ENCODE results near the gene TMPRSS2. TPM values are rescaled to one million over a fixed set of nuclear protein-coding genes. Genes with fewer than 3 reads are reported as not detected.
A peak's percentile ranks its signal among the peaks of the same experiment; 100 is the strongest.

TMPRSS2 gene
- polyA plus RNA-seq, 4 donors = 108 to 167 (median 136) TPM

GRCh38 chr21:41500363-41500762 lies 7.6 kb downstream of the TMPRSS2 start:
- 20 to 63% (median 24%) methylated on average over 6 of the region's 6 CpGs for WGBS, 3 donors
- Histone ChIP-seq H3K9me3 (ENCODE audit: control insufficient read depth in 2 of 2, insufficient read depth in 1 of 2, low read depth in 1 of 2, low read length in 1 of 2) (no peaks in the 10 kb centered on the region), H3K4me3 (ENCODE audit: low read depth in 1 of 3, low read length in 3 of 3) (peak overlapping the region in 2 of 3 donors; percentile 1 to 5), H3K27ac (ENCODE audit: low read depth in 1 of 3, low read length in 2 of 3) (peak overlapping the region; percentile 79 to 89 (median 88)), H3K36me3 (ENCODE audit: control insufficient read depth in 3 of 3, insufficient read depth in 2 of 3, low read depth in 1 of 3, low read length in 3 of 3) (peaks cover 0 to 57% (median 2%) of the 10 kb centered on the region in 3 donors), H3K27me3 (ENCODE audit: control insufficient read depth in 3 of 3, insufficient read depth in 3 of 3, low read length in 3 of 3) (peaks cover 0 to 2% (median 0%) of the 10 kb centered on the region in 3 donors), H3K4me1 (ENCODE audit: control insufficient read depth in 3 of 3, insufficient read depth in 2 of 3, low read depth in 1 of 3, low read length in 2 of 3) (peaks cover 3 to 82% (median 9%) of the 10 kb centered on the region in 3 donors)
- DNase-seq (peak; percentile 57 to 68), FAIRE-seq (no peak)

- no peaks in the 10 kb centered on the region for H3K9me3 ChIP-seq (ENCODE audit: control insufficient read depth in 2 of 2, insufficient read depth in 1 of 2, low read depth in 1 of 2, low read length in 1 of 2)
- DNase-seq (no peak), FAIRE-seq (no peak)
- peaks cover 0 to 58% (median 2%) of the 10 kb centered on the region in 3 donors for H3K36me3 ChIP-seq (ENCODE audit: control insufficient read depth in 3 of 3, insufficient read depth in 2 of 3, low read depth in 1 of 3, low read length in 3 of 3)
- peaks cover 0 to 2% (median 0%) of the 10 kb centered on the region in 3 donors for H3K27me3 ChIP-seq (ENCODE audit: control insufficient read depth in 3 of 3, insufficient read depth in 3 of 3, low read length in 3 of 3)
- 25 to 61% (median 31%) methylated on average over 2 of the region's 2 CpGs for WGBS, 3 donors
- peaks cover 3 to 82% (median 9%) of the 10 kb centered on the region in 3 donors for H3K4me1 ChIP-seq (ENCODE audit: control insufficient read depth in 3 of 3, insufficient read depth in 2 of 3, low read depth in 1 of 3, low read length in 2 of 3)
- peak overlapping the region; percentile 70 to 88 (median 79) for H3K27ac ChIP-seq (ENCODE audit: low read depth in 1 of 3, low read length in 2 of 3)
- H3K4me3 ChIP-seq (ENCODE audit: low read depth in 1 of 3, low read length in 3 of 3) = peak overlapping the region in 2 of 3 donors; percentile 1 to 5
These were observed 8.0 kb downstream of the TMPRSS2 start for GRCh38 chr21:41499920-41500319.

GRCh38 chr21:41497788-41498187 lies 10.2 kb downstream of the TMPRSS2 start:
- Histone ChIP-seq H3K9me3 (ENCODE audit: control insufficient read depth in 2 of 2, insufficient read depth in 1 of 2, low read depth in 1 of 2, low read length in 1 of 2) (no peaks in the 10 kb centered on the region), H3K4me3 (ENCODE audit: low read depth in 1 of 3, low read length in 3 of 3) (peak overlapping the region in 1 of 3 donors; percentile 3), H3K36me3 (ENCODE audit: control insufficient read depth in 3 of 3, insufficient read depth in 2 of 3, low read depth in 1 of 3, low read length in 3 of 3) (peaks cover 5 to 61% (median 14%) of the 10 kb centered on the region in 3 donors), H3K4me1 (ENCODE audit: control insufficient read depth in 3 of 3, insufficient read depth in 2 of 3, low read depth in 1 of 3, low read length in 2 of 3) (peaks cover 3 to 60% (median 9%) of the 10 kb centered on the region in 3 donors), H3K27me3 (ENCODE audit: control insufficient read depth in 3 of 3, insufficient read depth in 3 of 3, low read length in 3 of 3) (peaks cover 0 to 2% (median 0%) of the 10 kb centered on the region in 3 donors), H3K27ac (ENCODE audit: low read depth in 1 of 3, low read length in 2 of 3) (peak overlapping the region in 2 of 3 donors; percentile 3 to 88)
- FAIRE-seq (no peak), DNase-seq (peak; percentile 32 to 52)
- WGBS, 3 donors = 34 to 61% (median 49%) methylated on average over 8 of the region's 8 CpGs

DNA sequence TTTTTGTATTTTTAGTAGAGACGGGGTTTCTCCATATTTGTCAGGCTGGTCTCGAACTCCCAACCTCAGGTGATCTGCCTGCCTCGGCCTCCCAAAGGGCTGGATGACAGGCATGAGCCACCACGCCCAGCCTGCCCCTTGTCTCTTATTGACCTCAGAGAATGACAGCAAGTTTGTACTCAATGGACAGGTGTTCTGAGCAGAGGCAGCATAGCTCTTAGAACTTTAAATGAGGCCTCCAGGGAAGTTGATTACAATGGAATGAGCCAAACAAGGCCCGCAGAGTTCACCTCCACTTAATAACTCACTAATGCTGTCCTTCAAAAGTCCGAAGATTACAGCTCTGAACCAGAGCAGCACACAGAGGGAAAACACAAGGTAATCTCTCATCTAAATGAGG lies 10.9 kb downstream of the TMPRSS2 start:
- Histone ChIP-seq H3K36me3 (ENCODE audit: control insufficient read depth in 3 of 3, insufficient read depth in 2 of 3, low read depth in 1 of 3, low read length in 3 of 3) (peaks cover 5 to 60% (median 17%) of the 10 kb centered on the region in 3 donors), H3K27me3 (ENCODE audit: control insufficient read depth in 3 of 3, insufficient read depth in 3 of 3, low read length in 3 of 3) (peaks cover 0 to 2% (median 0%) of the 10 kb centered on the region in 3 donors), H3K4me3 (ENCODE audit: low read depth in 1 of 3, low read length in 3 of 3) (no peak overlapping the region), H3K27ac (ENCODE audit: low read depth in 1 of 3, low read length in 2 of 3) (peak overlapping the region in 2 of 3 donors; percentile 33 to 88), H3K4me1 (ENCODE audit: control insufficient read depth in 3 of 3, insufficient read depth in 2 of 3, low read depth in 1 of 3, low read length in 2 of 3) (peaks cover 3 to 53% (median 9%) of the 10 kb centered on the region in 3 donors), H3K9me3 (ENCODE audit: control insufficient read depth in 2 of 2, insufficient read depth in 1 of 2, low read depth in 1 of 2, low read length in 1 of 2) (no peaks in the 10 kb centered on the region)
- WGBS, 3 donors = 16 to 61% (median 35%) methylated on average over 6 of the region's 6 CpGs
- FAIRE-seq (no peak), DNase-seq (peak; percentile 82)

DNA sequence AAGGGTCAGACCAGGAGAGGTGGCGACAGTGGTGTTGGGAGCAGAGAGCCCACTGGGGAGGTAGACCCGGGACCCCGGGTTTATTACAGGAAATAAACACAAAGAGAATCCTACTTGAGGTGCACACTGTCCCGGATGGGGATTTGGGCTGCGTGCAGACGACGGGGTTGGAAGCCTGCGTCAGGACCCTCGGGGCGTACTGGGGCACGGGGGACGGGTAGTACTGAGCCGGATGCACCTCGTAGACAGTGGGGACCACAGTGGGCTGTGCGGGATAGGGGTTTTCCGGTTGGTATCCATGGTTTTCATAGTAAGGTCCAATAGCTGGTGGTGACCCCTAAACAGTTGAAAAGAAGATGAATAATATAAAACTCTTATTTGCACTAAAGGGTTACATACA lies 13.7 kb downstream of the TMPRSS2 start:
- Histone ChIP-seq H3K4me1 (ENCODE audit: control insufficient read depth in 3 of 3, insufficient read depth in 2 of 3, low read depth in 1 of 3, low read length in 2 of 3) (peaks cover 0 to 27% (median 3%) of the 10 kb centered on the region in 3 donors), H3K27ac (ENCODE audit: low read depth in 1 of 3, low read length in 2 of 3) (no peak overlapping the region), H3K36me3 (ENCODE audit: control insufficient read depth in 3 of 3, insufficient read depth in 2 of 3, low read depth in 1 of 3, low read length in 3 of 3) (peaks cover 8 to 75% (median 18%) of the 10 kb centered on the region in 3 donors), H3K9me3 (ENCODE audit: control insufficient read depth in 2 of 2, insufficient read depth in 1 of 2, low read depth in 1 of 2, low read length in 1 of 2) (no peaks in the 10 kb centered on the region), H3K4me3 (ENCODE audit: low read depth in 1 of 3, low read length in 3 of 3) (no peak overlapping the region), H3K27me3 (ENCODE audit: control insufficient read depth in 3 of 3, insufficient read depth in 3 of 3, low read length in 3 of 3) (no peaks in the 10 kb centered on the region)
- DNase-seq = no peak
- FAIRE-seq = no peak
- WGBS, 3 donors = 91 to 94% (median 93%) methylated on average over 16 of the region's 16 CpGs

GRCh38 chr21:41491412-41491811 lies 16.5 kb downstream of the TMPRSS2 start:
- DNase-seq (no peak), FAIRE-seq (no peak)
- no peaks in the 10 kb centered on the region for H3K9me3 ChIP-seq (ENCODE audit: control insufficient read depth in 2 of 2, insufficient read depth in 1 of 2, low read depth in 1 of 2, low read length in 1 of 2)
- H3K27ac ChIP-seq (ENCODE audit: low read depth in 1 of 3, low read length in 2 of 3) = no peak overlapping the region
- H3K4me3 ChIP-seq (ENCODE audit: low read depth in 1 of 3, low read length in 3 of 3) = no peak overlapping the region
- H3K27me3 ChIP-seq (ENCODE audit: control insufficient read depth in 3 of 3, insufficient read depth in 3 of 3, low read length in 3 of 3) = no peaks in the 10 kb centered on the region
- 81 to 84% (median 84%) methylated on average over 6 of the region's 6 CpGs for WGBS, 3 donors
- peaks cover 8 to 81% (median 34%) of the 10 kb centered on the region in 3 donors for H3K36me3 ChIP-seq (ENCODE audit: control insufficient read depth in 3 of 3, insufficient read depth in 2 of 3, low read depth in 1 of 3, low read length in 3 of 3)
- peaks cover 0 to under 1% (median 0%) of the 10 kb centered on the region in 3 donors for H3K4me1 ChIP-seq (ENCODE audit: control insufficient read depth in 3 of 3, insufficient read depth in 2 of 3, low read depth in 1 of 3, low read length in 2 of 3)

DNA sequence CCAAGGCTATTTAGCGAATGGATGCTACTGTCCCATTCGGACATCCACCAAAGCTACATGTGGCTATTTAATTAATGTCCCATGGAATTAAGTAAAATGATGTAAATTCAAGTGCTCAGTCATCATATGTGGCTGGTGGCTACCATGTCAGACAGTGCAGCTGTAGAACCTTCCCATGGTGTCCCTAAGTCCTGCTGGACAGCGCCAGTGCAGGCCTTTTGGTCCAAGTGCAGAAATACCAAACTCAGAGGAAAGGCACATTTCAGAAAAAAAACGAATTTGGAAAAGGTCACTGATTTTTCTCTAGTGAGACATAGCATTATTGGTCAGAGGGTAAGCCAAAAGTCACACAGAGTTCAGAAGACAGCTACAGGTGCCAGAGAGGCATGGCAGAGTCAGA lies 17.6 kb downstream of the TMPRSS2 start:
- no peak overlapping the region for H3K27ac ChIP-seq (ENCODE audit: low read depth in 1 of 3, low read length in 2 of 3)
- no peaks in the 10 kb centered on the region for H3K4me1 ChIP-seq (ENCODE audit: control insufficient read depth in 3 of 3, insufficient read depth in 2 of 3, low read depth in 1 of 3, low read length in 2 of 3)
- peaks cover 8 to 83% (median 34%) of the 10 kb centered on the region in 3 donors for H3K36me3 ChIP-seq (ENCODE audit: control insufficient read depth in 3 of 3, insufficient read depth in 2 of 3, low read depth in 1 of 3, low read length in 3 of 3)
- 68 to 71% (median 69%) methylated on average over 4 of the region's 4 CpGs for WGBS, 3 donors
- H3K27me3 ChIP-seq (ENCODE audit: control insufficient read depth in 3 of 3, insufficient read depth in 3 of 3, low read length in 3 of 3) = no peaks in the 10 kb centered on the region
- DNase-seq (no peak), FAIRE-seq (no peak)
- H3K9me3 ChIP-seq (ENCODE audit: control insufficient read depth in 2 of 2, insufficient read depth in 1 of 2, low read depth in 1 of 2, low read length in 1 of 2) = no peaks in the 10 kb centered on the region
- H3K4me3 ChIP-seq (ENCODE audit: low read depth in 1 of 3, low read length in 3 of 3) = no peak overlapping the region

GRCh38 chr21:41489329-41489728 lies 18.6 kb downstream of the TMPRSS2 start:
- H3K9me3 ChIP-seq (ENCODE audit: control insufficient read depth in 2 of 2, insufficient read depth in 1 of 2, low read depth in 1 of 2, low read length in 1 of 2) = no peaks in the 10 kb centered on the region
- H3K27ac ChIP-seq (ENCODE audit: low read depth in 1 of 3, low read length in 2 of 3) = no peak overlapping the region
- no peaks in the 10 kb centered on the region for H3K4me1 ChIP-seq (ENCODE audit: control insufficient read depth in 3 of 3, insufficient read depth in 2 of 3, low read depth in 1 of 3, low read length in 2 of 3)
- H3K36me3 ChIP-seq (ENCODE audit: control insufficient read depth in 3 of 3, insufficient read depth in 2 of 3, low read depth in 1 of 3, low read length in 3 of 3) = peaks cover 7 to 85% (median 40%) of the 10 kb centered on the region in 3 donors
- H3K4me3 ChIP-seq (ENCODE audit: low read depth in 1 of 3, low read length in 3 of 3) = no peak overlapping the region
- WGBS, 3 donors = 74 to 87% (median 80%) methylated on average over 7 of the region's 7 CpGs
- no peak for FAIRE-seq
- no peak for DNase-seq
- H3K27me3 ChIP-seq (ENCODE audit: control insufficient read depth in 3 of 3, insufficient read depth in 3 of 3, low read length in 3 of 3) = no peaks in the 10 kb centered on the region

GRCh38 chr21:41488080-41488479 lies 19.9 kb downstream of the TMPRSS2 start:
- Histone ChIP-seq H3K27ac (ENCODE audit: low read depth in 1 of 3, low read length in 2 of 3) (no peak overlapping the region), H3K9me3 (ENCODE audit: control insufficient read depth in 2 of 2, insufficient read depth in 1 of 2, low read depth in 1 of 2, low read length in 1 of 2) (no peaks in the 10 kb centered on the region), H3K4me3 (ENCODE audit: low read depth in 1 of 3, low read length in 3 of 3) (no peak overlapping the region), H3K4me1 (ENCODE audit: control insufficient read depth in 3 of 3, insufficient read depth in 2 of 3, low read depth in 1 of 3, low read length in 2 of 3) (no peaks in the 10 kb centered on the region), H3K27me3 (ENCODE audit: control insufficient read depth in 3 of 3, insufficient read depth in 3 of 3, low read length in 3 of 3) (no peaks in the 10 kb centered on the region), H3K36me3 (ENCODE audit: control insufficient read depth in 3 of 3, insufficient read depth in 2 of 3, low read depth in 1 of 3, low read length in 3 of 3) (peaks cover 3 to 81% (median 33%) of the 10 kb centered on the region in 3 donors)
- no peak for FAIRE-seq
- DNase-seq = no peak
- 80 to 85% (median 83%) methylated on average over 14 of the region's 14 CpGs for WGBS, 3 donors
